ENCODE measurements around the gene ZNF225.
A peak's percentile ranks its signal among the peaks of the same experiment; 100 is the strongest.
"Not testable (repeated sequence)": the region's sequence is repeated elsewhere in the genome, so short reads cannot be mapped to it uniquely, and the experiment has no call there.

ZNF225 gene

DNA sequence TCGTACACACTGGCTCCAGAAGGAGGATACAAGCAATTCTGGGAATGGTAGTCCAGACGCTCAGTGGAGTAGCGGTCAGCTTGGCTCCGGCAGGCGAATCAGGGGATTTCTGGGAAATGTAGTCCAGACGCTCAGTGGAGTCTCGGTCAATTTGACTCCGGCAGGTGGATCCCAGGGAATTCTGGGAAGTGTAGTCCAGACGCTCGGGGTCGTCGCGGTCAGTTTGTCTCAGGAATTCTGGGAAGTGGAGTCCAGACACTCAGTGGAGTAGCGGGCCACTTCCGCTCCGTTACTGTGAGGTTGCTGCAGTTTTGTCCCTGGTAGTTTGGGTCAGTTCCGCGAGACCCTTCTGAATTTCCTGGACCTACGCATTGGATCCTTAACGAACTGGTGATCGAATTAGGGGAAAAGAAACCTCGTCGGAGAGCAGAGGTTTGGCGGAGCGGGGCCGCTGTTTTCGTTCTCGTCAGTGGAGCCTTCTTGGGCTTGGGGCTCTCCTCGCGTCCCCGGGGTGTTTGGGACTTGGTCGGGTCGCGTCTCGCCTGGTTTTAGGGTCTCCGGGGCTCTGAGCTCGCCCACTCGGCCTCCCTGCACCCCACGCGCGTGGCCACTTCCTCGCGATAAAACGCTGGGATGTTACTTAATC, at the start of gene ZNF225:
Gene ZNF225 (plus strand): TSS at position 262 of the 646 bp plus-strand sequence. CDS start 2,429 bp downstream, outside the sequence.
- DNase-seq (ENCODE audit: low read depth), result peak; percentile 70

DNA sequence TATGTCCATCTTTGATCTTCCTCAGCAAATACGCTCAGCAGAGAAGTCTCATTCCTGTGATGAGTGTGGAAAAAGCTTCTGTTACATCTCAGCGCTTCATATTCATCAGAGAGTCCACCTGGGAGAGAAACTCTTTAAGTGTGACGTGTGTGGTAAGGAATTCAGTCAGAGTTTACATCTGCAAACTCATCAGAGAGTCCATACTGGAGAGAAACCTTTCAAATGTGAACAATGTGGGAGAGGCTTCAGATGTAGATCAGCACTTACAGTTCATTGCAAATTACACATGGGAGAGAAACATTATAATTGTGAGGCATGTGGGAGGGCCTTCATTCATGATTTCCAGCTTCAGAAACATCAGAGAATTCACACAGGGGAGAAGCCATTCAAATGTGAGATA, 46.9 kb upstream of the ZNF225 start:
- no peak for DNase-seq (ENCODE audit: low read depth)

DNA sequence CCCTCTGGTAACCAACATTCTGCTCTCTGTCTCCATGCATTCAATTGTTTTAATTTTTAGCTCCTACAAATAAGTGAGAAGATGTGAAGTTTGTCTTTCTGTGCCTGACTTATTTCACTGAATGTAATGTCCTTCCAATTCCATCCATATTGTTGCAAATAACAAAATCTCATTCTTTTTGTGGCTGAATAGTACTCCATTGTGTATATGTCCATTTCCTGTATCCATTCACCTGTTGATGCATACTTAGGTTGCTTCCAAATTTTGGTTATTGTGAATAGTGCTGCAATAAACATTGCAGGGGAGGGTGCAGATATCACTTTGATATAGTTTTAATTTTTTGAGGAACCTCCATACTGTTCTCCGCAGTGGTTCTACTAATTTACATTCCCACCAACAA, 43.8 kb upstream of the ZNF225 start:
- DNase-seq (ENCODE audit: low read depth), result no peak

DNA sequence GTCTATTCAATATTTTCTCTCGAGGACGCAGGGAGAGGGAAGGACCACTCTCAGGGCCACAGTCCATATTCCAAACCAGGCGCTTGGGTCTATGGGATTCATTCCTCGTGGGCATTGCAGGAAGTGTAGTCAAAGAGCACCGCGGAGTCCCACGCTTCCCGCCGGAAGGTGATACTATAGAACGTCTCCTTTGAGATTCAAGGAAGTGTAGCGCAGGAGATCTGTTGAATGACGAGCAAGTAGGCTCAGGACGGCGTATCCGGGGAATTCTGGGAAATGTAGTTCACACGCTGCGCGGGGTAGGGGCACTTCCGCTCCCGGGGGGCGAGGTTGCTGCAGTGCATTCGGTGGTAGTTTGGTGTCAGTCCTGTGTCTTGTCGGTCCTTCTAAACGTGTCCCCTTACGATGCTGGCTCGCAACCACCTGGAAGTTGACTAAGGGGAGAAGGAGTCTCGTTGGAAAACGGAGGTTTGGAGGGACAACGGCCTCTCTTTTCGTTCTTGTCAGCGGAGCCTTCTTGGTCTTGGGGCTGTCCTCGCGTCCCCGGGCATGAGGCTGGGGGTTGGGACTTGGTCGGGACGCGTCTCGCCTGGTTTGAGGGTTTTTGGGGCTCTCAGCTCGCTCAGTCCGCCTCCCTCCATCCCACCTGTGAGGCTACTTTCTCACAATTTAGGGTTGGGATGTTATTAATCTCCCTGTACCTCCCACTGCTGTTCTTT, 41.2 kb upstream of the ZNF225 start, which contains the start of gene ZNF284:
Gene ZNF284 (plus strand): TSS at position 336 of the 719 bp plus-strand sequence. CDS start 4,231 bp downstream, outside the sequence.
- peak; percentile 56 for DNase-seq (ENCODE audit: low read depth)

DNA sequence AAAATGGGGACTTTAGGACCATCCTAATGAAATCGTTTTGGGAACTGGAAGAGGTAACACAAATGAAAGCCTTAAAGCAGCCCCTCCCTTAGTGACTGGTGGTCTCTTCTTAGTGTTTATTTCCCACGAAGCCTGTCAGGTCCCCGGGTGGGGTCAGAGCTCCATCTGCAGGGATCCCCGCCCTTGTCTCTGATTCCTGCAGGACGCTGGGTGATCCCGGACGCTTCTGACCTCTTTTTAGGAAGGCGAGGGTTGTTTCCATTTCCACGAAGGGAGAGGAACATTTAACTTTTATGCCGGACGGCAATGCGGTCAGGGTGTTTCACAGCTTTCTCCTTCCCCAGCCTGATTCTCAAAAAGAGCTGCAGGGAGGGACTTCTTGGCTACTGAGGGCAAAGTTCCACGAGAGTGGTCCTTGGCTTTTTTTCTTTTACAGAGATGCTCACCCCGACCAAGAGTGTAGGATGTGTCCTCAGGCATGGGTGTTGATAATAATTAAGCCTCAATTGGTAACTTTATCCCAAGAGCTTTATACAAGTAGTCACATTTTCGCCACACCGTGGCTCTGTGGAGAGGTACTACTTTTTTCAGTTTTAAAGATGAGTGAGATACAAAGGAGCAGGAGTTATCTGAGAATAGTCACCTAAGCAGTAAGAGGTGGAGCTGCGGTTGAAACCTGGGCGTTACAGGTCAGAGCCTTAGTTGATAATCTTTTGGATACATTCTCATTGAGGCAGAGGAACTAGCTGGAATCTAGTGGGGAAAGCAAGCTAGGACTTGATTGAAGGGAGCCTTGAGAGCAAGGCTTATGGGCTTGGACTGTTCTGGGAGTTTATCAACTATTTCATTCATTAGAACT, 40.4 kb upstream of the ZNF225 start:
- no peak for DNase-seq (ENCODE audit: low read depth)

DNA sequence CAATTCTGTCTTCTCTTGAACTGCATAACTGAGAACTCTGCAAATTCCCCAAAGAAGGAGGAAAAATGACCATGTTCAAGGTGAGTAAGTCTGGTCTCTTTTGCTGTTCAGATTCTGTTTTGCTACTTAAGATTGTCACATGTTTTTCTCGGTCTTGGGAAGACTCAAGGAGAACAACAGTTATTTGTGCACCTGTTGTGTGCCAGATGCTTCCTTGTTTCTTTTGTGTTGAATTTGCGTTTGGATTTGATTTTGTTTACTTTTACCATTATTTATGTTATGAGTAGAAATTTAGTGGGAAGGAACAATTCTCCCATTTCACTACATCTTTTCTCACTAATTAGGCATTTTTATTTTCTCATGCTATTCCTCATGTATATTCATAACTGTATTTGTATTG, 36.9 kb upstream of the ZNF225 start:
- DNase-seq (ENCODE audit: low read depth), result no peak

DNA sequence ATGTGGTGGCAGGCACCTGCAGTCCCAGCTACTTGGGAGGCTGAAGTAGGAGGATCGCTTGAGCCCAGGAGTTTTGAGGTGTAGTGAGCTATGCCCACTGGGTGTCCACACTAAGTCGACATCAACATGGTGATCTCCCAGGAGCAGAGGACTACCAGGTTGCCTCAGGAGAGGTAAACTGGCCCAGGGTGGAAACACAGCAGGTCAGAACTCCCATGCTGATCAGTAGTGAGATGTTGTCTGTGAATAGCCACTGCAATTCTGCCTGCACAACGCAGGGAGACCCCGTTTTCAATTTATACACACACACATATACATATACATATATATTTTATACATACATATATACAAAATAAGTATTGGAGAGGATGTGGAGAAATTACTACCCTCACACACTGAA, 21.1 kb upstream of the ZNF225 start:
- DNase-seq (ENCODE audit: low read depth), result no peak

DNA sequence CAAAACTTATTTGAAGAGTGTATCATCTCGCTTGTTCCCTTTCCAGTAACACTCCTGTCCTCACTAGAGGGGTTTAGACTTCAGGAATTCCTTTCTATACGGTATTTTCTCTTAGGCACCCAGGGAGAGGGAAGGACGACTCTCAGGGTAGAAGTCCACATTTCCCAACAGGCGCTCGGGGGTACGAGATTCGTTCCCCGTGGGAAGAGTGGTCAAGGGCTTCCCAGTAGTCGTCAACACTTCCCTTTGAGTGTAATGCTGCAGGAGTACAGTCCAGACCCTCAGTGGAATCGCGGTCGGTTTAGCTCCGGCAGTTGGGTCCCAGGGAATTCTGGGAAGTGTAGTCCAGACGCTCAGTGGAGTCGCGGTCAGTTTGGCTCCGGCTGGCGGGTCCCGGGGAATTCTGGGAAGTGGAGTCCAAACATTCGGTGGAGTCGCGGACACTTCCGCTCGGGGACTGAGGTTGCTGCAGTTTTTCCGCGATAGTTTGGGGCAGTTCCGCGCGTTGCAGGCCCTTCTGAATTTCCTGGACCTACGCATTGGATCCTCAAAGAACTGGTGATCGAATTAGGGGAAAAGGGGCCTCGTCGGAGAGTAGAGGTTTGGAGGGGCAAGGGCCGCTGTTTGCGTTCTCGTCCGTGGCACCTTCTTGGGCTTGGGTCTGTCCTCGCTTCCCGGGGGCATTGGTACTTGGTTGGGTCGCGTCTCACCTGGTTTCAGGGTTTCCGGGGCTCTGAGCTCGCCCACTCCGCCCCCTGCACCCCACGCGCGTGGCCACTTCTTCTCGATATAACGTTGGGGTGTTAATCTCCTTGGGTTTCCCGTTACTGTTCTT, 19.1 kb upstream of the ZNF225 start, which contains the start of gene ZNF224:
Gene ZNF224 (plus strand): TSS at position 431 of the 835 bp plus-strand sequence. CDS start 3,513 bp downstream, outside the sequence.
- DNase-seq (ENCODE audit: low read depth), result peak; percentile 55

DNA sequence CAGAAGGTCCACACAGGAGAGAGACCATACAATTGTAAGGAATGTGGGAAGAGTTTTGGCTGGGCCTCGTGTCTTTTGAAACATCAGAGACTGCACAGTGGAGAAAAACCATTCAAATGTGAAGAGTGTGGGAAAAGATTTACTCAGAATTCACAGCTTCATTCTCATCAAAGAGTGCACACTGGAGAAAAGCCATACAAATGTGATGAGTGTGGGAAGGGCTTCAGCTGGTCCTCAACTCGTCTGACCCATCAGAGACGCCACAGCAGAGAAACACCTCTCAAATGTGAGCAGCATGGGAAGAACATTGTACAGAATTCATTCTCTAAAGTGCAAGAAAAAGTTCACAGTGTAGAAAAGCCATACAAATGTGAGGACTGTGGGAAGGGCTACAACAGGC, 5.4 kb upstream of the ZNF225 start:
- DNase-seq (ENCODE audit: low read depth), result no peak

DNA sequence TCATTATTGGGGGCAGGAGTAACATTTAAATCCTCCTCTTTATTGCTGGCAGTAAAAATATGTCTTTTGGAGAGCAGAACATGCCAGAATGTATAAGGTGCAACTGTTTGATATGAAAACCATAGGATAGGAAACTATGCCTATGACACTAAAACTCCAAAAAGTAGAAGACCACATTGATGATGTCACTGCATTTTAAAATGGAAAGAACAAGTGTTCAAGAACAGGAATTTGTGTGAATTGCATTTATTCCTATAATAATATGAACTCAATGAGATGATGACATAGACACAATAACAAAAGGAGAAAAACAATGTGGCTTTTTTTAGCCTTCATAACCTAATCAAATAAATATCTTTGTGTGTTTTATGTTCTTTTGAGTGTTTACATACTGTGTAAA, 3.7 kb upstream of the ZNF225 start:
- DNase-seq (ENCODE audit: low read depth), result no peak

DNA sequence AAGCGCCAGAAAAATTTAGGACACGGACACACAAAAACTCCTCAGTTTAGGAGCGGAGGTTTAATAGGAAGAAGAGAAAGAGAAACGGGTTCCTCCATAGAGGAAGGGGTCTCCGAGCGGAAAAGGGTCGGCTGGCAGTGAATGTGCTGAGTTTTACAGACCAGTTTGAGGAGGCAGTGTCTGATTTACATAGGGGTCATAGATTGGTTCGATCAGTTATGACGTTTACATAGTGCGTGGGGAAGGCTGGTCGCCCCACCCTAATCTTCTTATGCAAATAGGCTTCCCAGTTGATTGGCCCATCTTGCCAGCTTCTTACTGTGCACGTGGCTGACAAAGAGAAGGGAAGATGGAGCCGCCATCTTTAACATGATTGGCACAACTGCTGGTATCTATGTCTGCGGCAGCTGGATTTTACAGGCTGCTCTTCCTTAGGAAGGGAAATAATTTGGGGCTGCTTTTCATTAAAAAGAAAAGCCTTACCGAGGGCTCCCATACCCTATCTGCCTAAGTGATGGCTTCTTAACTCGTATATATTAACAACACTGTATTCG, 1.2 kb upstream of the ZNF225 start:
- DNase-seq (ENCODE audit: low read depth), result no peak

DNA sequence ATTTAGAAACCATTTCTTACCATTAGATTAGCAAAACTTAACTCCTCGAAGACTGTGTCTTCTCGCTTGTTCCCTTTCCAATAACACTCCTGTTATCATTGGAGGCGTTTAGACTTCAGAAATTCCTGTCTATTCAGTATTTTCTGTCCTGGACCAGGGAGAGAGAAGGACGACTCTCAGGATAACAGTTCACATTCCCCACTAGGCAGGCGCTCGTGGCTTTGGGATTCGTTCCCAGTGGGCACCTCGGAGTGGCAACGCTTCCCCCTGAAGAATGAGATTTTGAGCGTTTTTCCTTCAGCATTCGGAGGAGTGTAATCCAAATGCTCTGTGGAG, 429 bp upstream of the ZNF225 start:
- DNase-seq (ENCODE audit: low read depth), result no peak

DNA sequence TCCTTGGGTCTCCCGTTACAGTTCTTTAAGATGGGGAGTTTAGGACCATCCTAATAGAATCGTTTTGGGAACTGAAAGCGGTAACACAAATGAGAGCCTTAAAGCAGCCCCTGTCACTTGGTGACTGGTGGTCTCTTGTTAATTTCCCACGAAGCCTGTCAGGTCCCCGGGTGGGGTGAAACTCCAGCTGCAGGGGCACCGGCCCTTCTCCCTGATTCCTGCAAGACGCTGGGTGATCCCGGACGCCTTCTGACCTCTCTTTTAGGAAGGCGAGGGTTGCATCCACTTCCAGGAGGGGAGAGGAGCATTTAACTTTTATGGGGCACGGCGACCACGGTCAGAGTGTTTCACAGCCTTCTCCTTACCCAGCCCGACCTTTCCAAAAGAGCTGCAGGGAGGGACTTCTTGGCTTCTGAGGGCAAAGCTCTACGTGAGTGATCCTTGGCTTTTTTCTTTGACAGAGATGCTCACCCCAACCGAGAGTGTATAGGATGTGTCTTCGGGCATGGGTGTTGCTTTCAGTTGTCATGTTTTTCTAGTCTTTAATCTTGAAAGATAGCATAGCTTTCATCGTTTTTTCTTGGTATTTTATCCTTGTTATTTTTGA, 688 bp downstream of the ZNF225 start:
- DNase-seq (ENCODE audit: low read depth), result no peak

DNA sequence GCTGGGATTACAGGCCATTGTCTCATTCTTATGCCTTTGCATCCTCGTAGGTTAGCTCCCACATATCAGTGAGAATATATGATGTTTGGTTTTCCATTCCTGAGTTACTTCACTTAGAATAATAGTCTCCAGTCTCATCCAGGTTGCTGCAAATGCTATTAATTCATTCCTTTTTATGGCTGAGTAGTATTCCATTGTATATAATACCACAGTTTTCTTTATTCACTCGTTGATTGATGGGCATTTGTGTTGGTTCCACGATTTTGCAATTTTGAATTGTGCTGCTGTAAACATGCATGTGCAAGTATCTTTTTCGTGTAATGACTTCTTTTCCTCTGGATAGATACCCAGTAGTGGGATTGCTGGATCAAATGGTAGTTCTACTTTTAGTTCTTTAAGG, 8.0 kb downstream of the ZNF225 start:
- not testable (repeated sequence) for DNase-seq (ENCODE audit: low read depth)

DNA sequence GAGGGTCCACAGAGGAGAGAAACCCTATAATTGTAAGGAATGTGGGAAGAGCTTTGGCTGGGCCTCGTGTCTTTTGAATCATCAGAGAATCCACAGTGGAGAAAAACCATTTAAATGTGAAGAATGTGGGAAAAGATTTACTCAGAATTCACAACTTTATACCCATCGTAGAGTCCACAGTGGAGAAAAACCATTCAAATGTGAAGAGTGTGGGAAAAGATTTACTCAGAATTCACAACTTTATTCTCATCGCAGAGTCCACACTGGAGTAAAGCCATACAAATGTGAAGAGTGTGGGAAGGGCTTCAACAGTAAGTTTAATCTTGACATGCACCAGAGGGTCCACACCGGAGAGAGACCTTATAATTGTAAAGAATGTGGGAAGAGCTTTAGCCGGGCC, 18.8 kb downstream of the ZNF225 start:
- DNase-seq (ENCODE audit: low read depth), result no peak

DNA sequence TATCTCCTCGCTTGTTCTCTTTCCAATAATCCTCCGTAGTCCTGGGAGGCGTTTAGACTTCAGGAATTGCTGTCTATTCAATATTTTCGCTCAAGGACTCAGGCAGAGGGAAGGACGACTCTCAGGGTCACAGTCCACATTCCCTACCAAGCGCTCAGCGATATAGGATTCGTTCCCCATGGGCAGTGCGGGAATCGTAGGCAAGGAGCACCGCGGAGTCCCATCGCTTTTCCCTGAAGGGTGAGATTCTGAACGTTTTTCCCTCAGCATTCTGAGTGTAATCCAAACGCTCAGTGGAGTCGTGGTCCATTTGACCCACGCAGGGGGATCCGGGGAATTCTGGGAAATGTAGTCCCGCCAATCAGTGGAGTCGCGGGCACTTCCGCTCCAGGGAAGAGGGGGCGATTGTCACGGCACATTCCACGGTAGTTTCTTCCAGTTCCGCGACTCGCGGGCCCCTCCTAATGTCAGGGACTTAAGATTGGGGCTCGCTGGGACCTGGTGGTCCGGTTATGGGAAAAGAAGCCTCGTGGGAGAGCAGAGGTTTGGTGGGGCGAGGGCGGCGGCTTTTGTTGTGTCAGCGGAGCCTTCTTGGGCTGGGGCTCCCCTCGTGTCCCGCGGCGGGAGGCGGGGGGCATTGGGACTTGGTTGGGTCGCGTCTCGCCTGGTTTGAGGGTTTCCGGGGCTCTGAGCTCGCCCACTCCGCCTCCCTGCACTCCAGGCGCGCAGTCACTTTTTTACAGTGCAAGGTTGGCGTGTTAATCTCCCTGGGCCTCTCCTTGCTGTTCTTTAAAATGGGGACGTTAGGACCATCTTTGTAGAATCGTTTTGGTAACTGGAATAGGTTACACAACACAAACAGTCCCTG, 28.2 kb downstream of the ZNF225 start, which contains the start of gene ZNF234:
Gene ZNF234 (plus strand): TSS at position 364 of the 868 bp plus-strand sequence. CDS start 3,079 bp downstream, outside the sequence.
- peak; percentile 36 for DNase-seq (ENCODE audit: low read depth)

DNA sequence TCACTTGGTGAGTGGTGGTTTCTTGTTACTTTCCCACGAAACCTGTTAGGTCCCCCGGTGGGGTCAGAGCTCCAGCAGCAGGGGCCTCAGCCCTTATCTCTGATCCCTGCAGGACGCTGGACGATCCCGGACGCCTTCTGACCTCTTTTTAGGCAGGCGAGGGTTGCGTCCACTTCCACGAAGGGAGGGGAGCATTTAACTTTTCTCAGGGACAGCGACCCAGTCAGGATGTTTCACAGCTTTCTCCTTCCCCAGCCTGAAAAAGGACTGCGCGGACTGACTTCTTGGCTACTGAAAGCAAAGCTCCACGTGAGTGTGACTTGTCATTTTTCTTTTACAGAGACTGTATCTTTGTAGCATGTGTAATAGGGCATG, 28.8 kb downstream of the ZNF225 start:
- no peak for DNase-seq (ENCODE audit: low read depth)

DNA sequence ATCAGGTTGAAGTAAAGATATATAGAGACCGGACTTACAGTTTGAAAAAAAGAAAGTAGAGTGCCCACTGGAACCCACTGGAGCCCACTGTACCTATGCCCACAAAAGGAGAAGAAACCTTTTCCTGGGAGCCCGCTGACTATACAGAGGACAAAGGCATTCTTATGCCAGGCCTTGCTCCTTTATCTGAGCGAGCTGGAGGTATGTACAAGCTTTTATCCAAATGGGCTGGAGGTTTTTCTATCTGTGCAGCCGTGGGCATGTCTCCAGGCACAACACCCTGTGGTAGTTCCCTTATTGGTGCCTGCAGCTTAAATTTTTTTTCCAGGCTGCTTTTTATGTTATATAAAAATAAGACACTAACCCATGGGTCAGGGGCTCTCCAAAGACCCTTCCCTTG, 36.6 kb downstream of the ZNF225 start:
- DNase-seq (ENCODE audit: low read depth), result no peak

DNA sequence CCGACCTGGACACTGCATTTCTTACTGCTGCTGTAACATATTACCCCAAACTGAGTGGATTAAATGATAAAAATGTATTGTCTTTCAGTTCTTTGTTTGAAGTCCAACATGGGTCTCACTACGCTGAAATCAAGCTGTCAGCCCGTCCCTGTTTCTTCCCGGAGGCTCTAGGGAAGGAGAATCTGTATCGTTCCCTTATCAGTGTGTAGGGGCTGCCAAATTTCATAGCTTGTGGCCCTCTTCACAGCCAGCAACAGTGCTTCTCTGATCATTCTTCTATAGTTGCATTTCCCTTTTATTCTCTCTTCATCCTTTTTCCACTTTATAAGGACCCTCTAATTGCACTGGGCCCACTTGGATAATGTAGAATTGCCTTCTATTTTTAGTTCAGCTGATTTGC, 38.3 kb downstream of the ZNF225 start:
- DNase-seq (ENCODE audit: low read depth), result no peak

DNA sequence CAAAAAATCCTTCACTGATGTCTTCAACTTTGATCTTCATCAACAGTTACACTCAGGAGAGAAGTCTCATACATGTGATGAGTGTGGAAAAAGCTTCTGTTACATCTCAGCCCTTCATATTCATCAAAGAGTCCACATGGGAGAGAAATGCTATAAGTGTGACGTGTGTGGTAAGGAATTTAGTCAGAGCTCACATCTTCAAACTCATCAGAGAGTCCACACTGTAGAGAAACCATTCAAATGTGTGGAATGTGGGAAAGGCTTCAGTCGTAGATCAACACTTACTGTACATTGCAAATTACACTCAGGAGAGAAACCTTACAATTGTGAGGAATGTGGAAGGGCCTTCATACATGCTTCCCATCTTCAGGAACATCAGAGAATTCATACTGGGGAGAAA, 43.3 kb downstream of the ZNF225 start:
- DNase-seq (ENCODE audit: low read depth), result no peak
